Hepatocyte (in vitro differentiated cells): ENCODE results near the gene ANKS1B. TPM values are rescaled to one million over a fixed set of nuclear protein-coding genes. Genes with fewer than 3 reads are reported as not detected.

ENCODE experiments used
- DNase-seq: peaks from one replicate; pipeline ENCODE4 v3.0.0-alpha.2; 2016; ENCODE audit warnings: low spot score
- H2AFZ ChIP-seq: fragments of 200-600 bp; sonication (generic); 2 replicates; pipeline ENCODE4 v1.6.0; 2016; ENCODE audit warnings: antibody characterized with exemption, mild to moderate bottlenecking
- H3K27ac ChIP-seq: fragments of 200-600 bp; sonication (generic); 2 replicates; pipeline ENCODE4 v1.5.1; 2016; ENCODE audit warnings: mild to moderate bottlenecking
- H3K27me3 ChIP-seq: fragments of 200-600 bp; sonication (generic); 2 replicates; pipeline ENCODE4 v1.6.1; 2016
- H3K36me3 ChIP-seq: fragments of 200-600 bp; sonication (generic); replicated peaks from 2 replicates; pipeline ENCODE4 v1.5.1; 2016; ENCODE audit warnings: low read depth; ENCODE audit not compliant: insufficient read depth
- H3K4me1 ChIP-seq: fragments of 200-600 bp; sonication (generic); 2 replicates; pipeline ENCODE4 v1.5.1; 2016; ENCODE audit warnings: mild to moderate bottlenecking, moderate library complexity; ENCODE audit not compliant: insufficient read depth
- H3K4me2 ChIP-seq: fragments of 200-600 bp; sonication (generic); 2 replicates; pipeline ENCODE4 v1.6.0; 2016
- H3K4me3 ChIP-seq: fragments of 200-600 bp; sonication (generic); 2 replicates; pipeline ENCODE4 v1.5.1; 2016; ENCODE audit warnings: mild to moderate bottlenecking
- H3K79me2 ChIP-seq: fragments of 200-600 bp; sonication (generic); 2 replicates; pipeline ENCODE4 v1.6.0; 2017; ENCODE audit warnings: mild to moderate bottlenecking
- H3K9me2 ChIP-seq: fragments of 200-600 bp; sonication (generic); replicated peaks from 2 replicates; pipeline ENCODE4 v1.6.0; 2017; ENCODE audit warnings: mild to moderate bottlenecking; ENCODE audit not compliant: insufficient read depth
- H3K9me3 ChIP-seq: fragments of 200-600 bp; sonication (generic); 2 replicates; pipeline ENCODE4 v1.5.1; 2016; ENCODE audit warnings: low read depth, mild to moderate bottlenecking
- H4K20me1 ChIP-seq: fragments of 200-600 bp; sonication (generic); 2 replicates; pipeline ENCODE4 v1.6.0; 2016; ENCODE audit warnings: mild to moderate bottlenecking; ENCODE audit not compliant: insufficient read depth, poor library complexity, severe bottlenecking
- EZH2 ChIP-seq: fragments of 200-600 bp; sonication (generic); IDR thresholded peaks from 2 replicates; pipeline ENCODE4 v1.6.1; 2016; ENCODE audit warnings: antibody characterized with exemption, mild to moderate bottlenecking, borderline replicate concordance
- EZH2phosphoT487 ChIP-seq: fragments of 200-600 bp; sonication (generic); IDR thresholded peaks from one replicate; pipeline ENCODE4 v1.6.1; 2018; ENCODE audit warnings: antibody characterized with exemption, mild to moderate bottlenecking, low read depth, moderate library complexity; ENCODE audit not compliant: unreplicated experiment, severe bottlenecking
- WGBS: methylation state at CpG from one replicate; pipeline ENCODE4 v1.1.6; 2016; ENCODE audit warnings: low lambda C conversion rate; ENCODE audit errors: missing lambda C conversion rate; 5-methylcytosine and 5-hydroxymethylcytosine counted together
- polyA plus RNA-seq: library from polyadenylated mRNA; unstranded; fragments of >200 nt; fragmentation: Nextera tagmentation; extraction: Ambion mirVana; gene quantifications from 2 replicates; pipeline ENCODE4 v1.2.1, GENCODE V29; 2016
- total RNA-seq: library from RNA; depleted of rRNA; stranded (reverse); fragments of >200 nt; gene quantifications from 2 replicates; pipeline ENCODE4 v1.2.3, GENCODE V29; 2014
- TF ChIP-seq, protein P1 (sequence below): fragments of 200-600 bp; sonication (generic); IDR thresholded peaks from 2 replicates; pipeline ENCODE4 v1.5.1; 2016; ENCODE audit warnings: antibody characterized with exemption, mild to moderate bottlenecking; ENCODE audit not compliant: poor library complexity

ANKS1B gene
- total and polyA plus RNA-seq, 2 experiments from 2014 or later: 1.6 to 2.2 TPM

DNA sequence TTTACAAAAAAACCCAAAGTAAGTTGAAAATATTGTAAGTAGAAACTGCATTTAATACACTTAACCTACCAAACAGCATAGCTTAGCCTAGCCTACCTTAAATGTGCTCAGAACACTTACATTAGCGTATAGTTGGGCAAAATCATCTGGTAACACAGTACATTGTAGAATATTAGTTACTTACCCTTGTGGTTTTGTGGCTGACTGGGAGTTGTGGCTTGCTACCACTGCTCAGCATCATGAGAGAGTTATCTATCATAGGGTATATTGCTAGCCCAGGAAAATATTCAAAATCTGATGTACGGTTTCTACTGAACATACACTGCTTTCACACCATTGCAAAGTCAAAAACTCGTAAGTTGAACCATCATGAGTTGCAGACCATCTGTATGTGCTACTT, 478.9 kb downstream of the ANKS1B start:
- H4K20me1 ChIP-seq: no peaks in the 10 kb centered on the region
- no peaks in the 10 kb centered on the region for H3K4me1 ChIP-seq
- DNase-seq: no peak
- no peaks in the 10 kb centered on the region for H3K9me2 ChIP-seq
- no peaks in the 10 kb centered on the region for H3K9me3 ChIP-seq
- H3K27ac ChIP-seq: no peak overlapping the region
- H3K36me3 ChIP-seq: no peaks in the 10 kb centered on the region
- no peaks in the 10 kb centered on the region for H3K79me2 ChIP-seq
- no peaks in the 10 kb centered on the region for H3K27me3 ChIP-seq
- TF ChIP-seq EZH2 (no peak), EZH2phosphoT487 (no peak)
- TF ChIP-seq, protein P1, sequence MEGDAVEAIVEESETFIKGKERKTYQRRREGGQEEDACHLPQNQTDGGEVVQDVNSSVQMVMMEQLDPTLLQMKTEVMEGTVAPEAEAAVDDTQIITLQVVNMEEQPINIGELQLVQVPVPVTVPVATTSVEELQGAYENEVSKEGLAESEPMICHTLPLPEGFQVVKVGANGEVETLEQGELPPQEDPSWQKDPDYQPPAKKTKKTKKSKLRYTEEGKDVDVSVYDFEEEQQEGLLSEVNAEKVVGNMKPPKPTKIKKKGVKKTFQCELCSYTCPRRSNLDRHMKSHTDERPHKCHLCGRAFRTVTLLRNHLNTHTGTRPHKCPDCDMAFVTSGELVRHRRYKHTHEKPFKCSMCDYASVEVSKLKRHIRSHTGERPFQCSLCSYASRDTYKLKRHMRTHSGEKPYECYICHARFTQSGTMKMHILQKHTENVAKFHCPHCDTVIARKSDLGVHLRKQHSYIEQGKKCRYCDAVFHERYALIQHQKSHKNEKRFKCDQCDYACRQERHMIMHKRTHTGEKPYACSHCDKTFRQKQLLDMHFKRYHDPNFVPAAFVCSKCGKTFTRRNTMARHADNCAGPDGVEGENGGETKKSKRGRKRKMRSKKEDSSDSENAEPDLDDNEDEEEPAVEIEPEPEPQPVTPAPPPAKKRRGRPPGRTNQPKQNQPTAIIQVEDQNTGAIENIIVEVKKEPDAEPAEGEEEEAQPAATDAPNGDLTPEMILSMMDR: no peak
- no peak overlapping the region for H3K4me3 ChIP-seq
- WGBS: 82% methylated on average over 3 of the region's 3 CpGs
- no peak overlapping the region for H2AFZ ChIP-seq
- no peak overlapping the region for H3K4me2 ChIP-seq

DNA sequence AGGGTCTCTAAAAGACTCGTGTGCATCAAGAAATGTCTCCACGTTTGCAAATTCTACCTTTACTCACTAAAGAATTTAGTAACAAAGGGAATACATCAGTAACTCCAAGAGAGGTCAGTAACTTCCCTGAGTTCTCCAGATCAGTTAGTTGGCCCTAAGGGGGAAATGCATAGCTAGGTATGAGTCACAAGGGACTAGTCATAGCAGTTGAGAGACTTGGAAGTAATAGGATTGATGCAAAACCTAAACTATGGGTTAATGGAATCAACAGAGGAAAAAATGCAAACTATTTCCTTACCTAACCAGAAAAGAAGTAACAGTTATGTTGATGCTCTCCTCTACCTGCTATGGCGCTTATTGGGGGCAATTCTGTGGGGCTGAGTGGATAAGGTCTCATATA, 486.0 kb downstream of the ANKS1B start:
- Histone ChIP-seq H3K4me2 (no peak overlapping the region), H3K4me1 (no peaks in the 10 kb centered on the region), H4K20me1 (no peaks in the 10 kb centered on the region), H2AFZ (no peak overlapping the region), H3K27ac (no peak overlapping the region), H3K9me2 (no peaks in the 10 kb centered on the region), H3K79me2 (no peaks in the 10 kb centered on the region), H3K4me3 (no peak overlapping the region), H3K36me3 (no peaks in the 10 kb centered on the region), H3K9me3 (no peaks in the 10 kb centered on the region), H3K27me3 (no peaks in the 10 kb centered on the region)
- TF ChIP-seq, protein P1: no peak
- TF ChIP-seq EZH2 (no peak), EZH2phosphoT487 (no peak)
- DNase-seq: no peak
- 77% methylated on average over 3 of the region's 3 CpGs for WGBS

DNA sequence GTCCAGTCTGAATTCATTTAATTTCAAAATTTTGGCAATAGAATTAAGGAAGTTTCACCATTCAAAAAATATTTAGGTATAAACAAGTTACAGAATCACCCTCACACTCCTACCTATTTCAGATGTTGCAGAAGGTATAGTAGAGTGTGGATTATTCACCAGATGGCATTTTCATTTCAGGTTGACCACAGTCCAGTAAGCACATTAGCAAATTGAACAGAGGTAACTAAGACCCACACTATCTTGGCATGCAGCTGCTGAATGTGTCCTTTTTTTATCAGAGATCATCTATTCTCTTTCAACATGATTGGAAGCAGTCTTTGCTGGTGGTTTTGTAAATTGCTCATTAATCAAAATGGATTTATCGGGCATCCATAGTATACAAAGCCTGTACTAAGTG, 488.9 kb downstream of the ANKS1B start:
- H3K36me3 ChIP-seq: no peaks in the 10 kb centered on the region

More for the DNA sequence above, 488.9 kb downstream of the ANKS1B start:
- no peaks in the 10 kb centered on the region for H4K20me1 ChIP-seq
- WGBS: 81% methylated on average over 1 of the region's 1 CpG
- no peak overlapping the region for H3K4me2 ChIP-seq
- no peaks in the 10 kb centered on the region for H3K27me3 ChIP-seq
- no peak overlapping the region for H3K4me3 ChIP-seq
- TF ChIP-seq, protein P1: no peak
- no peak for TF ChIP-seq EZH2
- TF ChIP-seq EZH2phosphoT487: no peak
- H3K9me2 ChIP-seq: no peaks in the 10 kb centered on the region
- H3K9me3 ChIP-seq: no peaks in the 10 kb centered on the region
- H2AFZ ChIP-seq: no peak overlapping the region
- H3K4me1 ChIP-seq: no peaks in the 10 kb centered on the region
- H3K27ac ChIP-seq: no peak overlapping the region
- no peaks in the 10 kb centered on the region for H3K79me2 ChIP-seq
- no peak for DNase-seq
